GM12891 (cell line): Measurements from ENCODE around the gene B3GAT2.

Source experiments
- DNase-seq: peaks from one replicate; pipeline ENCODE4 v3.0.0; 2011; ENCODE audit warnings: low spot score; ENCODE audit not compliant: insufficient read length
- FAIRE-seq: peaks from 2 replicates; lab custom pipeline; 2011; peaks lifted over from hg19 to GRCh38; lab: Jason Lieb, UNC
- PAX5 ChIP-seq: IDR thresholded peaks from 2 replicates; pipeline ENCODE4 v1.6.1; 2011; ENCODE audit warnings: low read length, moderate library complexity, mild to moderate bottlenecking; ENCODE audit not compliant: insufficient read depth, severe bottlenecking
- POLR2A ChIP-seq: IDR thresholded peaks from 2 replicates; pipeline ENCODE4 v1.6.1; 2011; ENCODE audit warnings: low read depth, low read length, control low read depth
- POLR2AphosphoS5 ChIP-seq: IDR thresholded peaks from 2 replicates; pipeline ENCODE4 v1.6.1; 2011; ENCODE audit warnings: low read depth, low read length, control low read depth
- POU2F2 ChIP-seq: IDR thresholded peaks from 2 replicates; pipeline ENCODE4 v1.6.1; 2011; ENCODE audit warnings: low read depth, mild to moderate bottlenecking, control low read depth, low read length, moderate library complexity
- SPI1 ChIP-seq: IDR thresholded peaks from 2 replicates; pipeline ENCODE4 v1.6.1; 2011; ENCODE audit warnings: low read depth, low read length, control low read depth
- TAF1 ChIP-seq: IDR thresholded peaks from 2 replicates; pipeline ENCODE4 v1.6.1; 2011; ENCODE audit warnings: low read depth, low read length, control low read depth

B3GAT2 gene

DNA sequence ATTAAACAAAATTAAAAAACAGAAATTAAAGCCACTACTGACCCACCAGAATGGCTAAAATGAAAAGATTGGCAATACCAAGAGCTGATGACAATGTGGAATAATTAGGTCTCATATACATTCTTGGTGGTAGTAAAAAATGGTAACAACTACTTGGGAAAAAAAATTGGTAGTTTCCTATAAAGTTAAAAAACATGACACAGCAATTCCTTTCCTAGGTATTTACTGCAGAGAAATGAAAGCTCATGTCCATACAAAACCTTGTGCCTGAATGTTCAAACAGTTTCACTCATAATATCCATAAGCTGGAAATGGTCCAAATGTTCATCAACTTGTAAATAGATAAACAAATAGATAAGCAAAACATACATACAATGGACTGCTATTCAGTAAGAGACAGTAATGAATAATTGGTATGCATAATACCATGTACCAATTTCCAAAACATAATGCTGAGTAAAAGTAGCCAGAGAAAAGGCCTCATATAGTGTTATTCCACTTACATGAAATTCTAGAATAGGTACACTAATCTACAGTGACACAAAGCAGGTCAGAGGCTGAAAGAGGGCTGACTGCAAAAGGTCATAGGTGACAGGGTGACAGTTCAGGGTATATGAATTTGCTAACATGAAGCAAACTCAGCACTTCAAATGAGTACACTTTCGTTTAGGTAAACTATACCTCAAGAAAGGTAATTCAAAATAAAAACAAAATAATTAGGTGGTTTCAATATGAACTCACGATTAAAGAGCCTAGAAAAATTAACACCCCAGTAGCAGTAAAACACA, 53.0 kb downstream of the B3GAT2 start:
- no peak for TF ChIP-seq POLR2AphosphoS5
- TF ChIP-seq SPI1, result no peak
- no peak for TF ChIP-seq PAX5
- TF ChIP-seq POU2F2, result no peak
- TF ChIP-seq TAF1, result no peak
- TF ChIP-seq POLR2A, result no peak
- FAIRE-seq (no peak), DNase-seq (no peak)

DNA sequence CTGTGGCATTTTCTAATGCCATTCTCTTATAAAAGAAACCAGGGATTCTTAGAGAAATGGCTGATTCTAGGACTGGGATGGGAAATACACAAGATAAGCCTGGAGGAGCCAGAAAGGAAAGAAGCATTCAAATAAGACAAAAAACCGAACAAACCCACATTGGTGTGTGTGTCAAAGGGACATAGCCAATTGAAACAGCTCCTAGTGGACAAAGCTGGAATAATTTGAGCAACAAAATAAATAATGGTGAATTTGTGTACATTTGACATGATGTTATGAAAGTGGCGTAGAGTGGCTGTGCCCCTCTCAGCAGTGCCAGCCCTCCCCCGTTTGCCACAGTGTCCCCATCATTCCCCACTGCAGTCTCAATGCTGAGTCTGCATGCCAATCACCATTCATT, 55.5 kb downstream of the B3GAT2 start:
- TF ChIP-seq POU2F2, result no peak
- TF ChIP-seq SPI1, result no peak
- no peak for TF ChIP-seq POLR2AphosphoS5
- TF ChIP-seq TAF1, result no peak
- TF ChIP-seq POLR2A, result no peak
- no peak for TF ChIP-seq PAX5

DNA sequence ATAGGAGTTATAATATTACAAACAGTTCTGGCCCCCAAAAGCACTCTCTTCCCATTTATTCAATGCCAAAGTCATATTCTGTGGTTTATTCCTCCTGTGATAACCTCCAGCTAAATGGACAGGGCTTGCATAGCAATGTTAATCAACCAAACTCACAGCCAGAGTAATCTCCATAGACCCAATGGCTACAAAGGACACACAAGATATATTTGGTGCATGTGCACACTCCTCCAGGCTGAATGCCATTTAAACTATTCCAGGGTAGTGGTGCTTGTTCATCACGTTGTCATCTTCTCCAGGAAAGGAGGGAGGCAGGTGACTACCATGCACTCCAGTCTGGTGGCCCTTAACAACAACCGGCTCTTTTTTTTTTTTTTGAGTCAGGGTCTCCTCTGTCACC, 56.8 kb downstream of the B3GAT2 start:
- DNase-seq, result no peak
- no peak for FAIRE-seq
- TF ChIP-seq POLR2A, result no peak
- no peak for TF ChIP-seq PAX5
- TF ChIP-seq POU2F2, result no peak
- TF ChIP-seq SPI1, result no peak
- no peak for TF ChIP-seq TAF1
- TF ChIP-seq POLR2AphosphoS5, result no peak

More for the DNA sequence above, 55.5 kb downstream of the B3GAT2 start:
- no peak for FAIRE-seq
- no peak for DNase-seq

GRCh38 chr6:70894001-70894400, 62.9 kb downstream of the B3GAT2 start:
- no peak for FAIRE-seq
- TF ChIP-seq SPI1 (no peak), POLR2AphosphoS5 (no peak), PAX5 (no peak), TAF1 (no peak), POU2F2 (no peak), POLR2A (no peak)

DNA sequence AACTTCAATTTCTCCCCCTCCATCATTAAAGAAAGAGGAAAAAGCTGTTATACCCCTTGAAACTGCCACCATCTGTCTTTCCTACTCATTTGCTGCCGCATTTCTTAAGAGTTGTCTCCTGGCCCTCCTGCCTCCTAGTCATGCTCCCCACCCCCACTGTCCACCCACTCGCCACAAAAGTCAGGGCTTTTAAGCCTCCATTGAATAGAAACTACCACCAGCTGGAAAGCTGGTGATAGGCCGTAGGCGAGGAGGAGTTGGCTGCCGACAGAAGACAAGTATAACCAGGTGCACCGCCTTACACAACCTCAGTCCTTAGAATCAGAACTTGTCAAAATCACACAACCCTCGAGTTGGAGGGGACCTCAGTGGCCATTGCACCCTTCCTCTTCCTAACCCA, 67.6 kb downstream of the B3GAT2 start:
- DNase-seq, result no peak
- TF ChIP-seq POLR2A (no peak), SPI1 (no peak), POLR2AphosphoS5 (no peak), POU2F2 (no peak), TAF1 (no peak), PAX5 (no peak)
- FAIRE-seq, result no peak

More at GRCh38 chr6:70894001-70894400, 62.9 kb downstream of the B3GAT2 start:
- DNase-seq, result no peak

DNA sequence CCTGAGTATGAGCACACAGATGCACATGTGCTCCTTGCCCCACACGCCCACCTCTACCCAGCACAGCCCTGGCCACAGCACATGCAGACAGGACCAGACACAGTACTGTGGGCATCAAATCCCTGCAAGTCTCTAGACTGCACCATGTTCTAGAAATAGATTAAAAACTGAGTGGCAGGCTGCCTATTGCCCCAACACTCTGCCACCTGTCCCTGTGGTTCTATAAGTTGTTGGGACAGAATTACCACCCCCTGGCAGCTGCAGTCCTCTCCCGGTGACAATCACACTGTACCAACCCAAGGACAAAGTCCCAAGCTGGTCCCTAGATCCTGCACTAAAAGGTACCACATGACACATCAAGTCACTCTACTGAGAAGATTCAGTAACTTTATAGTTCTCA, 70.2 kb downstream of the B3GAT2 start:
- FAIRE-seq (no peak), DNase-seq (no peak)
- TF ChIP-seq POU2F2 (no peak), POLR2AphosphoS5 (no peak), SPI1 (no peak), PAX5 (no peak), POLR2A (no peak), TAF1 (no peak)

- FAIRE-seq, result peak; percentile 13
- DNase-seq, result no peak
- TF ChIP-seq POU2F2 (no peak), PAX5 (no peak), POLR2A (no peak), TAF1 (no peak), POLR2AphosphoS5 (no peak), SPI1 (no peak)
Measured at GRCh38 chr6:70886071-70886470, 70.8 kb downstream of the B3GAT2 start.

DNA sequence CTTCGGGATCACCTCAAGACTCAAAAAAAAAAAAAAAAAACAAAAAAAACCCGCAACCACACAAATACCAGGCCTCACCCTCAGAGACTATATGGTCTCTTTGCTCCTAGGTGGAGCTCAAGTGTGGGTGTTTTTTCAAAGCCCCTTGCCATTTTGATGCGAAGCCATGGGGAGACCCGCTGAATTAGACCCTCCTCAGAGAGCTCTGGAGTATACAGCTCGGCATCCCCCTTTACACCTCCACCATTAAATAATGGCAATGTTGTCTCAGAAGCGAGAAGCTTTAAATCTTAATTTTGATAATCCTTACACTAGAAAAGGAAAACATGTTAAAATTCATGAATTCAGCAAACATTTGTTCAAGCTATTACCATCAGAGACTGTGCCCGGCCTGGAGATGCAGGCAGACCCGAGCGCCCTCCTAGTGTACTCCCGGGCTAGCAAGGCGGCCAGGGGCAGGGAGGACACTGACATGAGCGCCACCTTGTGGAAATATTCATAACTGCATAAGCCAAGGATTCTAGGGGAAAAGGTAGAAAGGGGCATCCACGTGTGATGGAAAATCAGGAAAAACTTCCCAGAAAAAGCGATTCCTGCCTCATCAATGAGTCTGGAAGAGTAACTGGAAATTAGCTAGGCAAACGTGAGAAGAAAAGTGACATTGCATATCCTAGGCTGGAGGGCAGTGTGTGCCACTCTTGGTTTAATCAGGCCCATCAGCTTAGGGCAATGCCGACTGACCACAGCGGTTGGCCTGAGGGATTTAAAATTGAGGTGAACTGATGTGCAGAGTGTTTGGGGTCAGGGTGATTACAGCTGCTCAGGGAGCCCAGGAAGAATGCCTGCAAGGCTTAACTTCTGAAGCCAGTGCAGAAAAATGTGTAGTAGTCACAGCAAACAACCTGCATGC, 72.5 kb downstream of the B3GAT2 start:
- FAIRE-seq (peak; percentile 94), DNase-seq (peak; percentile 62)
- no peak for TF ChIP-seq POLR2A
- no peak for TF ChIP-seq SPI1
- no peak for TF ChIP-seq POU2F2
- TF ChIP-seq POLR2AphosphoS5, result no peak
- TF ChIP-seq TAF1, result no peak
- TF ChIP-seq PAX5, result no peak

GRCh38 chr6:70879496-70879895, 77.4 kb downstream of the B3GAT2 start:
- no peak for TF ChIP-seq SPI1
- TF ChIP-seq POLR2AphosphoS5, result no peak
- TF ChIP-seq TAF1, result no peak
- TF ChIP-seq PAX5, result no peak
- TF ChIP-seq POU2F2, result no peak
- no peak for TF ChIP-seq POLR2A
- no peak for FAIRE-seq
- DNase-seq, result no peak
